A549 (cell line): ENCODE data around the gene LDOC1. TPM values are rescaled to one million over a fixed set of nuclear protein-coding genes. Genes with fewer than 3 reads are reported as not detected.
"Not testable (repeated sequence)": the region's sequence is repeated elsewhere in the genome, so short reads cannot be mapped to it uniquely, and the experiment has no call there.

ENCODE experiments used
- ATAC-seq, 2 experiments: fragments of 200-7000 bp in 1 of 2; fragments of >200 bp in 1 of 2; cut with Nextera tagmentation in 1 of 2; cut with Tn5 transposase in 1 of 2; 3 replicates each; pipeline versions ENCODE4 v1.8.0 to v1.9.1; 2018 to 2020; ENCODE audit warnings: mild to moderate bottlenecking in 1 of 2, moderate library complexity in 1 of 2
- CTCF ChIA-PET: fragments of 300-600 bp; sonication (Branson Sonifier 250); formaldehyde crosslinking; extraction: SDS; loops from one replicate; lab custom pipeline; 2021; ENCODE audit warnings: antibody characterized with exemption, inconsistent platforms; lab: Yijun Ruan, JAX
- POLR2A ChIA-PET: fragments of 350-600 bp; formaldehyde crosslinking; extraction: SDS; loops from one replicate; lab custom pipeline; 2021; ENCODE audit warnings: antibody characterized with exemption, inconsistent platforms; lab: Yijun Ruan, JAX
- DNase-seq, 2 experiments: peaks; one replicate each; pipeline versions ENCODE4 v3.0.0 to v3.0.0-alpha.2; 2011 to 2016; ENCODE audit warnings: low read depth in 1 of 2, low spot score in 1 of 2
- FAIRE-seq: peaks from 2 replicates; lab custom pipeline; 2011; peaks lifted over from hg19 to GRCh38; lab: Jason Lieb, UNC
- H3K27ac ChIP-seq, 2 experiments: fragments of >200 bp; sonication (Bioruptor Twin); formaldehyde crosslinking; 3 replicates each; pipeline ENCODE4 v1.5.1; 2016 to 2017
- H3K4me1 ChIP-seq: fragments of >200 bp; sonication (Bioruptor Twin); formaldehyde crosslinking; 3 replicates; pipeline ENCODE4 v1.6.1; 2016
- H3K4me2 ChIP-seq: fragments of >200 bp; sonication (Bioruptor Twin); formaldehyde crosslinking; 3 replicates; pipeline ENCODE4 v1.6.1; 2016
- H3K4me3 ChIP-seq: fragments of >200 bp; sonication (Bioruptor Twin); formaldehyde crosslinking; 3 replicates; pipeline ENCODE4 v1.5.1; 2016
- H3K9me3 ChIP-seq: fragments of >200 bp; sonication (Bioruptor Twin); formaldehyde crosslinking; 3 replicates; pipeline ENCODE4 v1.6.1; 2016
- BHLHE40 ChIP-seq: IDR thresholded peaks from 2 replicates; pipeline ENCODE4 v1.6.1; 2012; ENCODE audit warnings: low read depth, low read length, inconsistent platforms
- CHD2 ChIP-seq: fragments of 150-350 bp; IDR thresholded peaks from 2 replicates; pipeline ENCODE4 v1.6.1; 2014; ENCODE audit warnings: low read length; ENCODE audit not compliant: partially characterized antibody
- EHMT2 ChIP-seq: fragments of 200-600 bp; sonication (generic); IDR thresholded peaks from 2 replicates; pipeline ENCODE4 v1.6.1; 2016; ENCODE audit warnings: antibody characterized with exemption, low read depth, mild to moderate bottlenecking, moderate library complexity
- HEYL ChIP-seq: fragments of 250-450 bp; sonication (Bioruptor Pico); IDR thresholded peaks from 2 replicates; pipeline ENCODE4 v1.8.0; 2021; ENCODE audit warnings: mild to moderate bottlenecking, moderate library complexity
- HOXA7 ChIP-seq: fragments of 250-450 bp; sonication (Bioruptor Pico); IDR thresholded peaks from 2 replicates; pipeline ENCODE4 v1.5.0; 2020; ENCODE audit warnings: mild to moderate bottlenecking, moderate library complexity
- HOXB5 ChIP-seq: fragments of 250-450 bp; sonication (Bioruptor Pico); IDR thresholded peaks from 2 replicates; pipeline ENCODE4 v1.5.0; 2020; ENCODE audit warnings: mild to moderate bottlenecking, moderate library complexity
- JUNB ChIP-seq: fragments of >200 bp; sonication (Bioruptor Twin); formaldehyde crosslinking; IDR thresholded peaks from 2 replicates; pipeline ENCODE4 v1.6.1; 2016
- KDM5A ChIP-seq: fragments of 200-600 bp; sonication (generic); IDR thresholded peaks from 2 replicates; pipeline ENCODE4 v1.6.1; 2016; ENCODE audit warnings: antibody characterized with exemption, mild to moderate bottlenecking
- MAFK ChIP-seq: fragments of 450-650 bp; IDR thresholded peaks from 2 replicates; pipeline ENCODE4 v1.6.1; 2014; ENCODE audit not compliant: partially characterized antibody
- MAZ ChIP-seq: fragments of 150-350 bp; IDR thresholded peaks from 2 replicates; pipeline ENCODE4 v1.6.1; 2014; ENCODE audit warnings: antibody characterized with exemption, low read depth, low read length, borderline replicate concordance
- NFE2L2 ChIP-seq: fragments of 150-350 bp; conservative IDR thresholded peaks from 2 replicates; pipeline ENCODE4 v1.6.1; 2014; ENCODE audit warnings: low read length
- NPAS2 ChIP-seq: fragments of 250-450 bp; sonication (Bioruptor Pico); IDR thresholded peaks from 2 replicates; pipeline ENCODE4 v1.8.0; 2022; ENCODE audit warnings: mild to moderate bottlenecking, moderate library complexity, borderline replicate concordance
- POLR2AphosphoS2 ChIP-seq: conservative IDR thresholded peaks from 2 replicates; pipeline ENCODE4 v1.6.1; 2012; ENCODE audit warnings: low read length, improper control_type of control experiment, inconsistent platforms
- RAD21 ChIP-seq, 2 experiments: fragments of >200 bp in 1 of 2; sonication (Bioruptor Twin) in 1 of 2; formaldehyde crosslinking in 1 of 2; IDR thresholded peaks in 1 of 2; conservative IDR thresholded peaks in 1 of 2; 2 replicates in 1 of 2; 3 replicates in 1 of 2; pipeline ENCODE4 v1.6.1; 2012 to 2018; ENCODE audit warnings: inconsistent platforms in 1 of 2
- RARB ChIP-seq: fragments of 250-450 bp; sonication (Bioruptor Pico); IDR thresholded peaks from 2 replicates; pipeline ENCODE4 v1.8.0; 2021; ENCODE audit warnings: mild to moderate bottlenecking, moderate library complexity
- RNF2 ChIP-seq: fragments of 200-600 bp; sonication (generic); IDR thresholded peaks from 2 replicates; pipeline ENCODE4 v1.6.1; 2016; ENCODE audit warnings: low read depth, mild to moderate bottlenecking, antibody characterized with exemption, moderate library complexity, borderline replicate concordance
- SREBF2 ChIP-seq: fragments of 450-650 bp; IDR thresholded peaks from 2 replicates; pipeline ENCODE4 v1.6.1; 2014; ENCODE audit warnings: mild to moderate bottlenecking, moderate library complexity
- TFCP2L1 ChIP-seq: fragments of 250-450 bp; sonication (Bioruptor Pico); IDR thresholded peaks from 2 replicates; pipeline ENCODE4 v1.5.0; 2021; ENCODE audit warnings: mild to moderate bottlenecking
- TP53 ChIP-seq: fragments of 250-450 bp; sonication (Bioruptor Pico); IDR thresholded peaks from 2 replicates; pipeline ENCODE4 v1.5.0; 2021; ENCODE audit warnings: mild to moderate bottlenecking, moderate library complexity
- ZC3H11A ChIP-seq: fragments of 450-650 bp; IDR thresholded peaks from 2 replicates; pipeline ENCODE4 v1.6.1; 2014; ENCODE audit warnings: antibody characterized with exemption, mild to moderate bottlenecking
- WGBS: methylation state at CpG from one replicate; pipeline ENCODE4 v1.1.6; 2017; ENCODE audit errors: missing lambda C conversion rate; 5-methylcytosine and 5-hydroxymethylcytosine counted together
- polyA plus RNA-seq, 4 experiments: library from polyadenylated mRNA; depleted of rRNA in 3 of 4; stranded (reverse); fragments of >200 nt; fragmentation: RNase III in 1 of 4; extraction: RNeasy Plus Mini Kit Qiagen cat#74134 plus additional on column Dnase treatment in 1 of 4; gene quantifications; 2 replicates in 3 of 4; 3 replicates in 1 of 4; pipeline ENCODE4 v1.2.3, GENCODE V29; 2011 to 2017
- TF ChIP-seq, protein P1 (sequence below): fragments of >200 bp; sonication (Bioruptor Twin); formaldehyde crosslinking; IDR thresholded peaks from 3 replicates; pipeline ENCODE4 v1.5.1; 2016
- TF ChIP-seq, protein P2 (sequence below): fragments of 450-650 bp; IDR thresholded peaks from 2 replicates; pipeline ENCODE4 v1.6.1; 2014; ENCODE audit warnings: antibody characterized with exemption
- TF ChIP-seq, protein P3 (sequence below): IDR thresholded peaks from 2 replicates; pipeline ENCODE4 v1.6.1; 2012
- TF ChIP-seq, protein P4 (sequence below): fragments of 150-350 bp; IDR thresholded peaks from 2 replicates; pipeline ENCODE4 v1.6.1; 2014; ENCODE audit warnings: low read depth, mild to moderate bottlenecking, low read length

The LDOC1 gene
- polyA plus RNA-seq, 2 of the 4 experiments (the other 2 are of a cell fraction) = 13.9 to 65.0 TPM

DNA sequence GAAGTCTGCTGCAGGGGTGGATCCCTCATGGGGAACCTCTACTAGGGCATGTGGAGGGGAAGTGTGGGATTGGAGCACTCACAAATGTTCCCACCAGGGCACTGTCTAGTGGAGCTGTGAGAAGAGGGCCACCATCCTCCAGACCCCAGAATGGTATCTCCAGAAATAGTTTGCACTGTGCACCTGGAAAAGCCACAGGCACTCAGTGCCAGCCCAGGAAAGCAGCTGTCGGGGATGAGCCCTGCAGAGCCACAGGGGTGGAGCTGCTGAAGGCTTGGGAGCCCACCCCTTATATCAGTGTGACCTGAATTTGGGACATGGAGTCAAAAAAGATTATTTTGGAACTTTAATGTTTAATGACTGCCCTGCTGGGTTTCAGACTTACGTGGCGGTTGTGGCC lies 25.0 kb upstream of the LDOC1 start:
- ATAC-seq (no peak), FAIRE-seq (no peak), DNase-seq (no peak)
- TF ChIP-seq CHD2 (no peak), HEYL (CRISPR knock-in tag) (no peak), HOXB5 (CRISPR knock-in tag) (no peak), EHMT2 (no peak), HOXA7 (CRISPR knock-in tag) (no peak), RNF2 (no peak), RAD21 (conservative IDR thresholded peaks at IDR 0.05 in 1 of 2, IDR thresholded peaks at IDR 0.05 in 1 of 2) (no peak), NFE2L2 (no peak), JUNB (no peak), POLR2AphosphoS2 (no peak), TFCP2L1 (CRISPR knock-in tag) (no peak), MAZ (no peak), ZC3H11A (no peak), SREBF2 (no peak)
- TF ChIP-seq, protein P1, sequence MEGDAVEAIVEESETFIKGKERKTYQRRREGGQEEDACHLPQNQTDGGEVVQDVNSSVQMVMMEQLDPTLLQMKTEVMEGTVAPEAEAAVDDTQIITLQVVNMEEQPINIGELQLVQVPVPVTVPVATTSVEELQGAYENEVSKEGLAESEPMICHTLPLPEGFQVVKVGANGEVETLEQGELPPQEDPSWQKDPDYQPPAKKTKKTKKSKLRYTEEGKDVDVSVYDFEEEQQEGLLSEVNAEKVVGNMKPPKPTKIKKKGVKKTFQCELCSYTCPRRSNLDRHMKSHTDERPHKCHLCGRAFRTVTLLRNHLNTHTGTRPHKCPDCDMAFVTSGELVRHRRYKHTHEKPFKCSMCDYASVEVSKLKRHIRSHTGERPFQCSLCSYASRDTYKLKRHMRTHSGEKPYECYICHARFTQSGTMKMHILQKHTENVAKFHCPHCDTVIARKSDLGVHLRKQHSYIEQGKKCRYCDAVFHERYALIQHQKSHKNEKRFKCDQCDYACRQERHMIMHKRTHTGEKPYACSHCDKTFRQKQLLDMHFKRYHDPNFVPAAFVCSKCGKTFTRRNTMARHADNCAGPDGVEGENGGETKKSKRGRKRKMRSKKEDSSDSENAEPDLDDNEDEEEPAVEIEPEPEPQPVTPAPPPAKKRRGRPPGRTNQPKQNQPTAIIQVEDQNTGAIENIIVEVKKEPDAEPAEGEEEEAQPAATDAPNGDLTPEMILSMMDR = no peak
- TF ChIP-seq, protein P2, sequence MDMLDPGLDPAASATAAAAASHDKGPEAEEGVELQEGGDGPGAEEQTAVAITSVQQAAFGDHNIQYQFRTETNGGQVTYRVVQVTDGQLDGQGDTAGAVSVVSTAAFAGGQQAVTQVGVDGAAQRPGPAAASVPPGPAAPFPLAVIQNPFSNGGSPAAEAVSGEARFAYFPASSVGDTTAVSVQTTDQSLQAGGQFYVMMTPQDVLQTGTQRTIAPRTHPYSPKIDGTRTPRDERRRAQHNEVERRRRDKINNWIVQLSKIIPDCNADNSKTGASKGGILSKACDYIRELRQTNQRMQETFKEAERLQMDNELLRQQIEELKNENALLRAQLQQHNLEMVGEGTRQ = no peak
- TF ChIP-seq, protein P3, sequence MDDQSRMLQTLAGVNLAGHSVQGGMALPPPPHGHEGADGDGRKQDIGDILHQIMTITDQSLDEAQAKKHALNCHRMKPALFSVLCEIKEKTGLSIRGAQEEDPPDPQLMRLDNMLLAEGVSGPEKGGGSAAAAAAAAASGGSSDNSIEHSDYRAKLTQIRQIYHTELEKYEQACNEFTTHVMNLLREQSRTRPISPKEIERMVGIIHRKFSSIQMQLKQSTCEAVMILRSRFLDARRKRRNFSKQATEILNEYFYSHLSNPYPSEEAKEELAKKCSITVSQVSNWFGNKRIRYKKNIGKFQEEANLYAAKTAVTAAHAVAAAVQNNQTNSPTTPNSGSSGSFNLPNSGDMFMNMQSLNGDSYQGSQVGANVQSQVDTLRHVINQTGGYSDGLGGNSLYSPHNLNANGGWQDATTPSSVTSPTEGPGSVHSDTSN = no peak
- H3K4me3 ChIP-seq = no peak overlapping the region
- CTCF ChIA-PET = interaction anchor here (1.0 kb wide), 1 partner anchor 16 kb away, joined by 3 read pairs; no protein-coding TSS in a partner anchor
- WGBS = 93% methylated on average over 2 of the region's 3 CpGs
- H3K27ac ChIP-seq = no peak overlapping the region
- H3K4me2 ChIP-seq = no peak overlapping the region
- H3K4me1 ChIP-seq = no peaks in the 10 kb centered on the region
- no peaks in the 10 kb centered on the region for H3K9me3 ChIP-seq
- POLR2A ChIA-PET = no interaction called here

DNA sequence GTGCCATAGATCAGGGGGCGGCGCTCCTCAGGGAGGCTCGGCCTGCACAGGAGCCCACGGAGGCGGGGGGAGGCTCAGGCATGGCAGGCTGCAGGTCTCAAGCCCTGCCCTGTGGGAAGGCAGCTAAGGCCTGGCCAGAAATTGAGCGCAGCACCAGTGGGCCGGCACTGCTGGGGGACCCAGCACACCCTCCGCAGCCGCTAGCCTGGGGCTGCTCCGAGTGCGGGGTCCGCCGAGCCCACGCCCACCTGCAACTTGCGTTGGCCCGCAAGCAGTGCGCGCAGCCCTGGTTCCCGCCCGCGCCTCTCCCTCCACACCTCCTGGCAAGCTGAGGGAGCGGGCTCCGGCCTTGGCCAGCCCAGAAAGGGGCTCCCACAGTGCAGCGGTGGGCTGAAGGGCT lies 11.6 kb upstream of the LDOC1 start:
- CTCF ChIA-PET, FAIRE-seq, H3K9me3 ChIP-seq, ATAC-seq, DNase-seq, H3K4me3 ChIP-seq, POLR2A ChIA-PET, H3K4me2 ChIP-seq, H3K27ac ChIP-seq, H3K4me1 ChIP-seq: not testable (repeated sequence)
- WGBS = 100% methylated on average over 3 of the region's 24 CpGs

DNA sequence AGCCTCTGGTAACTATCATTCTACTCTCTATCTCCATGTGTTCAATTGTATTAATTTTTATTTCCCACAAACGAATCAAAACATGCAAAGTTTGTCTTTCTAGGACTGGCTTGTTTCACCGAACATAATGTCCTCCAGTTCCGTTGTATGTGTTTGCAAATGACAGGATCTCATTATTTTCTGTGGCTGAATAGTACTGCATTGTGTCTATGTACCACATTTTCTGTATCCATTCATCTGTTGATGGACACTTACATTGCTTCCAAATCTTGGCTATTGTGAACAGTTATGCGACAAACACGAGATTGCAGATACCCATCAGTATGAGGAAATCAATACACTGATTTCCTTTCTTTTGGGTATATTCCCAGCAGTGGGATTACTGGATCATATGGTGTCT lies 8.4 kb upstream of the LDOC1 start:
- H3K4me2 ChIP-seq = no peak overlapping the region
- DNase-seq (no peak), FAIRE-seq (peak; percentile 49), ATAC-seq (no peak)
- ChIA-PET CTCF (no interaction called here), POLR2A (no interaction called here)
- H3K4me3 ChIP-seq = no peak overlapping the region
- no peak overlapping the region for H3K27ac ChIP-seq
- 83% methylated on average over 5 of the region's 5 CpGs for WGBS
- no peaks in the 10 kb centered on the region for H3K4me1 ChIP-seq
- TF ChIP-seq KDM5A (no peak), MAFK (no peak), EHMT2 (no peak), MAZ (no peak), RARB (CRISPR knock-in tag) (no peak), TP53 (CRISPR knock-in tag) (no peak), BHLHE40 (no peak), HOXA7 (CRISPR knock-in tag) (no peak), CHD2 (no peak), HEYL (CRISPR knock-in tag) (no peak), NPAS2 (CRISPR knock-in tag) (no peak)
- TF ChIP-seq, protein P4, sequence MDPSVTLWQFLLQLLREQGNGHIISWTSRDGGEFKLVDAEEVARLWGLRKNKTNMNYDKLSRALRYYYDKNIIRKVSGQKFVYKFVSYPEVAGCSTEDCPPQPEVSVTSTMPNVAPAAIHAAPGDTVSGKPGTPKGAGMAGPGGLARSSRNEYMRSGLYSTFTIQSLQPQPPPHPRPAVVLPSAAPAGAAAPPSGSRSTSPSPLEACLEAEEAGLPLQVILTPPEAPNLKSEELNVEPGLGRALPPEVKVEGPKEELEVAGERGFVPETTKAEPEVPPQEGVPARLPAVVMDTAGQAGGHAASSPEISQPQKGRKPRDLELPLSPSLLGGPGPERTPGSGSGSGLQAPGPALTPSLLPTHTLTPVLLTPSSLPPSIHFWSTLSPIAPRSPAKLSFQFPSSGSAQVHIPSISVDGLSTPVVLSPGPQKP = no peak
- TF ChIP-seq, all 56 proteins: peak for 0
- no peaks in the 10 kb centered on the region for H3K9me3 ChIP-seq
